Keratinocyte (primary cell): ENCODE data around the gene SOCS1. TPM values are rescaled to one million over a fixed set of nuclear protein-coding genes. Genes with fewer than 3 reads are reported as not detected.

Experiments used
- DNase-seq: peaks from one replicate; pipeline ENCODE4 v3.0.0-alpha.2; 2011; ENCODE audit warnings: low read depth, missing footprints, low spot score
- FAIRE-seq: peaks from 2 replicates; lab custom pipeline; 2011; peaks lifted over from hg19 to GRCh38; lab: Jason Lieb, UNC
- H2AFZ ChIP-seq: 2 replicates; pipeline ENCODE4 v1.6.0; 2012; ENCODE audit warnings: low read length, control low read depth, inconsistent platforms; ENCODE audit not compliant: control insufficient read depth
- H3K27ac ChIP-seq: 2 replicates; pipeline ENCODE4 v1.5.1; 2011; ENCODE audit warnings: low read length; ENCODE audit not compliant: control insufficient read depth, insufficient read depth
- H3K27me3 ChIP-seq: 3 replicates; pipeline ENCODE4 v1.6.0; 2011; ENCODE audit warnings: low read length; ENCODE audit not compliant: control insufficient read depth, insufficient read depth; ENCODE audit errors: extremely low read depth
- H3K36me3 ChIP-seq, 2 experiments: 2 replicates in 1 of 2; 3 replicates in 1 of 2; pipeline ENCODE4 v1.5.1; 2011; ENCODE audit warnings: low read length in 2 of 2, mild to moderate bottlenecking in 1 of 2; ENCODE audit not compliant: control insufficient read depth in 2 of 2, insufficient read depth in 2 of 2; ENCODE audit errors: extremely low read depth in 1 of 2
- H3K4me1 ChIP-seq: 3 replicates; pipeline ENCODE4 v1.5.1; 2011; ENCODE audit warnings: low read length; ENCODE audit not compliant: control insufficient read depth, insufficient read depth; ENCODE audit errors: extremely low read depth
- H3K4me2 ChIP-seq: 3 replicates; pipeline ENCODE4 v1.6.0; 2011; ENCODE audit warnings: low read depth, low read length; ENCODE audit not compliant: control insufficient read depth, insufficient read depth; ENCODE audit errors: extremely low read depth
- H3K4me3 ChIP-seq, 3 experiments: fragments of 200-600 bp in 1 of 3; sonication (generic) in 1 of 3; 2 replicates in 2 of 3; 3 replicates in 1 of 3; pipeline ENCODE4 v1.5.1; 2011 to 2016; ENCODE audit warnings: low read length in 3 of 3, mild to moderate bottlenecking in 3 of 3, control low read depth in 2 of 3, inconsistent platforms in 1 of 3, low read depth in 1 of 3, mixed read lengths in 1 of 3, mixed run types in 1 of 3, moderate library complexity in 1 of 3; ENCODE audit not compliant: control insufficient read depth in 2 of 3, insufficient read depth in 2 of 3; ENCODE audit errors: extremely low read depth in 1 of 3
- H3K79me2 ChIP-seq: 2 replicates; pipeline ENCODE4 v1.6.0; 2012; ENCODE audit warnings: low read length; ENCODE audit not compliant: control insufficient read depth, insufficient read depth
- H3K9ac ChIP-seq: 3 replicates; pipeline ENCODE4 v1.6.0; 2011; ENCODE audit warnings: low read length; ENCODE audit not compliant: control insufficient read depth, insufficient read depth; ENCODE audit errors: extremely low read depth
- H3K9me1 ChIP-seq: 3 replicates; pipeline ENCODE4 v1.6.0; 2011; ENCODE audit warnings: low read length; ENCODE audit not compliant: control insufficient read depth, insufficient read depth; ENCODE audit errors: extremely low read depth
- H3K9me3 ChIP-seq: 2 replicates; pipeline ENCODE4 v1.5.1; 2012; ENCODE audit warnings: low read depth, low read length; ENCODE audit not compliant: control insufficient read depth
- H4K20me1 ChIP-seq: 3 replicates; pipeline ENCODE4 v1.6.0; 2011; ENCODE audit warnings: low read length; ENCODE audit not compliant: control insufficient read depth, insufficient read depth; ENCODE audit errors: extremely low read depth
- EZH2 ChIP-seq: IDR thresholded peaks from one replicate; pipeline ENCODE4 v1.6.1; 2012; ENCODE audit warnings: inconsistent platforms, mild to moderate bottlenecking, low read length, moderate library complexity
- dilution Hi-C: fragments of 300-500 bp; cut with MboI; formaldehyde crosslinking; loops from one replicate; pipeline ENCODE4 v1.7.0; 2020; ENCODE audit warnings: low sequenced_read_pairs; ENCODE audit not compliant: extremely low pct_ligation_motif_present
- polyA plus RNA-seq, 5 experiments: library from polyadenylated mRNA; depleted of rRNA in 3 of 5; stranded (reverse) in 3 of 5; stranded (forward) in 1 of 5; unstranded in 1 of 5; fragments of >200 nt; gene quantifications; 1 replicate in 1 of 5; 2 replicates in 3 of 5; 3 replicates in 1 of 5; pipeline versions ENCODE4 v1.2.1 to v1.2.3, GENCODE V29; 2011 to 2012; ENCODE audit warnings: missing spikeins in 2 of 5, low read depth in 1 of 5, low replicate concordance in 1 of 5
- TF ChIP-seq, protein P1 (sequence below), 3 experiments: IDR thresholded peaks in 1 of 3; conservative IDR thresholded peaks in 1 of 3; optimal IDR thresholded peaks in 1 of 3; 2 replicates in 2 of 3; 3 replicates in 1 of 3; pipeline versions ENCODE3 to v1.5.1; 2011; ENCODE audit warnings: low read length in 3 of 3, mild to moderate bottlenecking in 3 of 3, moderate library complexity in 2 of 3, control low read depth in 1 of 3, inconsistent platforms in 1 of 3; ENCODE audit not compliant: insufficient read depth in 2 of 3; ENCODE audit errors: extremely low read depth in 1 of 3

The SOCS1 gene
- polyA plus RNA-seq, 1 donor (not counting 4 experiments of a cell fraction or from before 2014, with no cell fraction given) = 0.98 TPM

DNA sequence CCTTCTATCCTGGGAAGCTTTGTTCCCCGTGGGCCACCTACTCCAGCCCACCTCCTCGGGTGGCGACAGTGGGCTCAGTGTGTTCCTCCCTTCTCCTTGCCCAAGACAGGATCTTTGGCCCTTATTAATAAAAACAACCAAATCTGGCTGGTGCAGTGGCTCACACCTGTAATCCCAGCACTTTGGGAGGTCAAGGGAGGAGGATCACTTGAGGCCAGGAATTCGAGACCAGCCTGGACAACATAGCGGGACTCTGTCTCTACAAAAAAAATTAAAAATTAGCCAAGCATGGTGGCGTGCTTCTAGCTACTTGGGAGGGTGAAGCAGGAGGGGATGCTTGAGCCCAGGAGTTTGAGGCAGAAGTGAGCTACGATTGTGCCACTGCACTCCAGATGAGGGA, 42.2 kb downstream of the SOCS1 start:
- Histone ChIP-seq H3K9ac (no peak overlapping the region), H3K79me2 (no peaks in the 10 kb centered on the region), H4K20me1 (no peaks in the 10 kb centered on the region), H3K4me2 (no peak overlapping the region), H3K4me1 (peaks cover 23% of the 10 kb centered on the region), H3K27me3 (no peaks in the 10 kb centered on the region), H2AFZ (no peak overlapping the region), H3K36me3 (no peaks in the 10 kb centered on the region), H3K9me1 (no peaks in the 10 kb centered on the region), H3K4me3 (no peak overlapping the region), H3K9me3 (peaks cover 6% of the 10 kb centered on the region), H3K27ac (no peak overlapping the region)
- dilution Hi-C loops = no loop called here
- DNase-seq = no peak
- FAIRE-seq = no peak
- TF ChIP-seq, protein P1, sequence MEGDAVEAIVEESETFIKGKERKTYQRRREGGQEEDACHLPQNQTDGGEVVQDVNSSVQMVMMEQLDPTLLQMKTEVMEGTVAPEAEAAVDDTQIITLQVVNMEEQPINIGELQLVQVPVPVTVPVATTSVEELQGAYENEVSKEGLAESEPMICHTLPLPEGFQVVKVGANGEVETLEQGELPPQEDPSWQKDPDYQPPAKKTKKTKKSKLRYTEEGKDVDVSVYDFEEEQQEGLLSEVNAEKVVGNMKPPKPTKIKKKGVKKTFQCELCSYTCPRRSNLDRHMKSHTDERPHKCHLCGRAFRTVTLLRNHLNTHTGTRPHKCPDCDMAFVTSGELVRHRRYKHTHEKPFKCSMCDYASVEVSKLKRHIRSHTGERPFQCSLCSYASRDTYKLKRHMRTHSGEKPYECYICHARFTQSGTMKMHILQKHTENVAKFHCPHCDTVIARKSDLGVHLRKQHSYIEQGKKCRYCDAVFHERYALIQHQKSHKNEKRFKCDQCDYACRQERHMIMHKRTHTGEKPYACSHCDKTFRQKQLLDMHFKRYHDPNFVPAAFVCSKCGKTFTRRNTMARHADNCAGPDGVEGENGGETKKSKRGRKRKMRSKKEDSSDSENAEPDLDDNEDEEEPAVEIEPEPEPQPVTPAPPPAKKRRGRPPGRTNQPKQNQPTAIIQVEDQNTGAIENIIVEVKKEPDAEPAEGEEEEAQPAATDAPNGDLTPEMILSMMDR (optimal IDR thresholded peaks at IDR 0.05 in 1 of 3, IDR thresholded peaks at IDR 0.05 in 1 of 3, conservative IDR thresholded peaks at IDR 0.05 in 1 of 3; ENCODE audit: extremely low read depth in 1 of 3, insufficient read depth in 2 of 3, low read length in 3 of 3) = no peak
- TF ChIP-seq EZH2 = no peak

DNA sequence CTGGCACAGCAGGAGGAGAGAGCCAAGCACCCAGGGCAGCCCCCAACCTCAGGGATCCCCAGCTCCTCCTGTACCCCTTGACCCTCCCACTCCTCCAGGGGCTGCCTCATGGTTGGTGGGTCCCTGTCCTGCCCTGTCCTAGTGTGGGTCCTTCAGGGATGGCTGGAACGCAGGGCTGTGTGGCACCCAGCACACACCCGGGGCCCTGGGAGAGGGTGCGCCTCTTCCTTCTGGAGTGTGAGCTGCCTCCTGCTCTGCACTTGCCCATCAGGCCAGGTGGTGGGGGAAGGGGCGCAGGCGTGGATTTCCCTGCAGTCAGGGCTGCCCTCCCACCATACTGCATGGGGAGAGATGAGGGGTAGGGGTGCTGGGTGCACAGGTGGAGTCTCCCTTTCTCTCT, 42.6 kb downstream of the SOCS1 start:
- Histone ChIP-seq H3K4me2 (no peak overlapping the region), H2AFZ (peak overlapping the region; percentile 56), H3K9ac (peak overlapping the region; percentile 2), H3K36me3 (no peaks in the 10 kb centered on the region), H3K4me3 (no peak overlapping the region), H4K20me1 (no peaks in the 10 kb centered on the region), H3K9me1 (no peaks in the 10 kb centered on the region), H3K9me3 (peaks cover 6% of the 10 kb centered on the region), H3K79me2 (no peaks in the 10 kb centered on the region), H3K4me1 (peaks cover 25% of the 10 kb centered on the region), H3K27me3 (no peaks in the 10 kb centered on the region), H3K27ac (no peak overlapping the region)
- dilution Hi-C loops = no loop called here
- TF ChIP-seq EZH2 = no peak
- TF ChIP-seq, protein P1 (optimal IDR thresholded peaks at IDR 0.05 in 1 of 3, IDR thresholded peaks at IDR 0.05 in 1 of 3, conservative IDR thresholded peaks at IDR 0.05 in 1 of 3; ENCODE audit: extremely low read depth in 1 of 3, insufficient read depth in 2 of 3, low read length in 3 of 3) = no peak
- DNase-seq = no peak
- FAIRE-seq = no peak
